ENCODE data around the gene FRZB.
"Not testable (repeated sequence)": the region's sequence is repeated elsewhere in the genome, so short reads cannot be mapped to it uniquely, and the experiment has no call there.

FRZB gene

GRCh38 chr2:182903566-182903965, 37.1 kb upstream of the FRZB start:
- no peak for TF ChIP-seq TAF1 (IDR thresholded peaks at IDR 0.05; ENCODE audit: borderline replicate concordance, low read depth, low read length)
- no peak for TF ChIP-seq POLR2A (IDR thresholded peaks at IDR 0.05; ENCODE audit: low read depth, low read length)
- TF ChIP-seq POLR2AphosphoS5 (IDR thresholded peaks at IDR 0.05; ENCODE audit: low read depth, low read length), result no peak
- FAIRE-seq (no peak), DNase-seq (ENCODE audit: insufficient read length) (no peak)

- no peak for DNase-seq (ENCODE audit: insufficient read length)
- FAIRE-seq, result no peak
- TF ChIP-seq POLR2AphosphoS5 (IDR thresholded peaks at IDR 0.05; ENCODE audit: low read depth, low read length) (no peak), POLR2A (IDR thresholded peaks at IDR 0.05; ENCODE audit: low read depth, low read length) (no peak), TAF1 (IDR thresholded peaks at IDR 0.05; ENCODE audit: borderline replicate concordance, low read depth, low read length) (no peak)
Measured at GRCh38 chr2:182901748-182902147, 35.3 kb upstream of the FRZB start.

GRCh38 chr2:182898718-182899117, 32.3 kb upstream of the FRZB start:
- DNase-seq (ENCODE audit: insufficient read length) (no peak), FAIRE-seq (no peak)
- no peak for TF ChIP-seq POLR2A (IDR thresholded peaks at IDR 0.05; ENCODE audit: low read depth, low read length)
- no peak for TF ChIP-seq TAF1 (IDR thresholded peaks at IDR 0.05; ENCODE audit: borderline replicate concordance, low read depth, low read length)
- no peak for TF ChIP-seq POLR2AphosphoS5 (IDR thresholded peaks at IDR 0.05; ENCODE audit: low read depth, low read length)

- FAIRE-seq (no peak), DNase-seq (ENCODE audit: insufficient read length) (no peak)
- no peak for TF ChIP-seq TAF1 (IDR thresholded peaks at IDR 0.05; ENCODE audit: borderline replicate concordance, low read depth, low read length)
- TF ChIP-seq POLR2A (IDR thresholded peaks at IDR 0.05; ENCODE audit: low read depth, low read length), result no peak
- TF ChIP-seq POLR2AphosphoS5 (IDR thresholded peaks at IDR 0.05; ENCODE audit: low read depth, low read length), result no peak
Measured at GRCh38 chr2:182897137-182897536, 30.7 kb upstream of the FRZB start.

- FAIRE-seq (no peak), DNase-seq (ENCODE audit: insufficient read length) (no peak)
- TF ChIP-seq TAF1 (IDR thresholded peaks at IDR 0.05; ENCODE audit: borderline replicate concordance, low read depth, low read length), result no peak
- no peak for TF ChIP-seq POLR2AphosphoS5 (IDR thresholded peaks at IDR 0.05; ENCODE audit: low read depth, low read length)
- no peak for TF ChIP-seq POLR2A (IDR thresholded peaks at IDR 0.05; ENCODE audit: low read depth, low read length)
Measured at GRCh38 chr2:182895798-182896197, 29.4 kb upstream of the FRZB start.

GRCh38 chr2:182895169-182895568, 28.7 kb upstream of the FRZB start:
- no peak for DNase-seq (ENCODE audit: insufficient read length)
- no peak for FAIRE-seq
- TF ChIP-seq TAF1 (IDR thresholded peaks at IDR 0.05; ENCODE audit: borderline replicate concordance, low read depth, low read length), result no peak
- no peak for TF ChIP-seq POLR2AphosphoS5 (IDR thresholded peaks at IDR 0.05; ENCODE audit: low read depth, low read length)
- no peak for TF ChIP-seq POLR2A (IDR thresholded peaks at IDR 0.05; ENCODE audit: low read depth, low read length)

GRCh38 chr2:182894174-182894573, 27.7 kb upstream of the FRZB start:
- FAIRE-seq (no peak), DNase-seq (ENCODE audit: insufficient read length) (no peak)
- no peak for TF ChIP-seq TAF1 (IDR thresholded peaks at IDR 0.05; ENCODE audit: borderline replicate concordance, low read depth, low read length)
- TF ChIP-seq POLR2A (IDR thresholded peaks at IDR 0.05; ENCODE audit: low read depth, low read length), result no peak
- no peak for TF ChIP-seq POLR2AphosphoS5 (IDR thresholded peaks at IDR 0.05; ENCODE audit: low read depth, low read length)

- TF ChIP-seq POLR2AphosphoS5 (IDR thresholded peaks at IDR 0.05; ENCODE audit: low read depth, low read length) (no peak), TAF1 (IDR thresholded peaks at IDR 0.05; ENCODE audit: borderline replicate concordance, low read depth, low read length) (no peak), POLR2A (IDR thresholded peaks at IDR 0.05; ENCODE audit: low read depth, low read length) (no peak)
- no peak for FAIRE-seq
- no peak for DNase-seq (ENCODE audit: insufficient read length)
Measured at GRCh38 chr2:182893666-182894065, 27.2 kb upstream of the FRZB start.

GRCh38 chr2:182893035-182893434, 26.6 kb upstream of the FRZB start:
- FAIRE-seq; DNase-seq (ENCODE audit: insufficient read length): not testable (repeated sequence)

GRCh38 chr2:182891611-182892010, 25.2 kb upstream of the FRZB start:
- TF ChIP-seq POLR2AphosphoS5 (IDR thresholded peaks at IDR 0.05; ENCODE audit: low read depth, low read length), result no peak
- TF ChIP-seq TAF1 (IDR thresholded peaks at IDR 0.05; ENCODE audit: borderline replicate concordance, low read depth, low read length), result no peak
- no peak for TF ChIP-seq POLR2A (IDR thresholded peaks at IDR 0.05; ENCODE audit: low read depth, low read length)
- no peak for DNase-seq (ENCODE audit: insufficient read length)
- FAIRE-seq, result no peak

GRCh38 chr2:182890773-182891378, 24.4 kb upstream of the FRZB start:
- DNase-seq (ENCODE audit: insufficient read length) (no peak), FAIRE-seq (no peak)
- no peak for TF ChIP-seq POLR2A (IDR thresholded peaks at IDR 0.05; ENCODE audit: low read depth, low read length)
- no peak for TF ChIP-seq TAF1 (IDR thresholded peaks at IDR 0.05; ENCODE audit: borderline replicate concordance, low read depth, low read length)
- no peak for TF ChIP-seq POLR2AphosphoS5 (IDR thresholded peaks at IDR 0.05; ENCODE audit: low read depth, low read length)

- TF ChIP-seq POLR2AphosphoS5 (IDR thresholded peaks at IDR 0.05; ENCODE audit: low read depth, low read length), result no peak
- no peak for TF ChIP-seq POLR2A (IDR thresholded peaks at IDR 0.05; ENCODE audit: low read depth, low read length)
- no peak for TF ChIP-seq TAF1 (IDR thresholded peaks at IDR 0.05; ENCODE audit: borderline replicate concordance, low read depth, low read length)
- DNase-seq (ENCODE audit: insufficient read length), result no peak
- no peak for FAIRE-seq
Measured at GRCh38 chr2:182890305-182890704, 23.9 kb upstream of the FRZB start.

Measured in GM12892 (cell line).